Activated CD8-positive, alpha-beta memory T cell treated with anti-CD3 and anti-CD28 coated beads, Interleukin-2, amount 50 U/mL, for 1 hour (primary cell): Measurements from ENCODE around the gene ZNF394.

Experiments
- DNase-seq: peaks from one replicate; pipeline ENCODE4 v3.0.0-alpha.2; 2020; ENCODE audit errors: extremely low read depth

ZNF394 gene

GRCh38 chr7:99493823-99494222 is 6.3 kb downstream of the ZNF394 start:
- no peak for DNase-seq

GRCh38 chr7:99490878-99491277 is 9.2 kb downstream of the ZNF394 start:
- no peak for DNase-seq

GRCh38 chr7:99489235-99489634 is 10.8 kb downstream of the ZNF394 start:
- no peak for DNase-seq

- DNase-seq: no peak
Observed at GRCh38 chr7:99485094-99485493, 15.0 kb downstream of the ZNF394 start.

GRCh38 chr7:99478464-99479440 is 21.3 kb downstream of the ZNF394 start:
- no peak for DNase-seq

GRCh38 chr7:99476107-99476506 is 24.0 kb downstream of the ZNF394 start:
- no peak for DNase-seq

GRCh38 chr7:99473315-99473596 is 26.8 kb downstream of the ZNF394 start:
- DNase-seq: no peak

GRCh38 chr7:99472561-99473314 is 27.3 kb downstream of the ZNF394 start, which contains the start of gene ZNF789:
Gene ZNF789, plus strand, starts transcription at chr7:99472890. Its CDS starts 3,567 bp downstream, at chr7:99476457.
- peak; percentile 96 for DNase-seq

- no peak for DNase-seq
Observed at GRCh38 chr7:99469381-99470065, 30.6 kb downstream of the ZNF394 start.

- no peak for DNase-seq
Observed at GRCh38 chr7:99468336-99468918, 31.7 kb downstream of the ZNF394 start.

- no peak for DNase-seq
Observed at GRCh38 chr7:99465421-99465768, 34.7 kb downstream of the ZNF394 start.

- DNase-seq: no peak
Observed at GRCh38 chr7:99461221-99461620, 38.9 kb downstream of the ZNF394 start.

GRCh38 chr7:99460651-99461050 is 39.4 kb downstream of the ZNF394 start:
- DNase-seq: no peak

GRCh38 chr7:99459087-99459486 is 41.0 kb downstream of the ZNF394 start:
- no peak for DNase-seq

GRCh38 chr7:99457650-99458493 is 42.2 kb downstream of the ZNF394 start:
- no peak for DNase-seq

GRCh38 chr7:99457050-99457649 is 42.9 kb downstream of the ZNF394 start:
- DNase-seq: no peak

- DNase-seq: no peak
Observed at GRCh38 chr7:99456288-99456687, 43.8 kb downstream of the ZNF394 start.

GRCh38 chr7:99455874-99456273 is 44.2 kb downstream of the ZNF394 start:
- no peak for DNase-seq

GRCh38 chr7:99453105-99453504 is 47.0 kb downstream of the ZNF394 start:
- no peak for DNase-seq

GRCh38 chr7:99452541-99452940 is 47.5 kb downstream of the ZNF394 start:
- DNase-seq: no peak

GRCh38 chr7:99451936-99452335 is 48.1 kb downstream of the ZNF394 start:
- no peak for DNase-seq
